Glomerular visceral epithelial cell (primary cell): Measurements from ENCODE around the gene ITIH3.

Experiments used
- DNase-seq: peaks from one replicate; pipeline ENCODE4 v3.0.0-alpha.2; 2016; ENCODE audit errors: extremely low spot score

The ITIH3 gene

DNA sequence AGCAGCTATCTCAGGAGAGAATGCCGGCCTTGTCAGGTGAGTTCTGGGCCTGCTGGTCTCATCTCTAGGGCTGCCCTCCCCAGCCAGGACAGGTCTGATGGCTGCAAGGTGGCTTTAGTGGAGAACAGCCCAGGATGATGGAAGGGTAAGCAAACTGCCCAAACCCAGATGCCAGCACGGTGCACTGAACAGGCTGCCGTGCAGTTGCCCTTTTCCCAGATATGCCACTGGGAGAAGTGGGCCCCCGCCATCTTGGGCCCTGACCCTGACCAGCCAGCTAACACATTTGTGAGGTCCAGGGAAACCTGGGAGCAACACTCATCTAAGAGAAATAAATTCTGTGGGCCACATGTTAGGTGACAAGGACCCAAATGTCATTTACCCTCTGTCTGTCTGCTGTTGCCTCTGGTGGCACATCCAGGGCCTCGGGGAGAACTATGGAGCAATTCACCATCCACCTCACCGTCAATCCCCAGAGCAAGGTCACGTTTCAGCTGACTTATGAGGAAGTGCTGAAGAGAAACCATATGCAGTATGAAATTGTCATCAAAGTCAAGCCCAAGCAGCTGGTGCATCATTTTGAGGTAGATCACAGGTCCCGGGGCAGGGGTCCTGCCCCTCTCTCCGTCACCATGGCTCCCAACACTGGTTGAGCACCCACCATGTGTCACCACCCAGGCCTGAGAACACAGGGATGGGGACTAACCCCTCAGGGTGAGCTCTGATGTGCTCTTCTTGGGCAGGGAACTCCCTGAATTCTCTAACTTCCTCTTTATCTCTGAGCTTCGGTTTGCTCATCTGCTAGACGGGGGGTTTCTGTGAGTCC lies 15.4 kb upstream of the ITIH3 start:
- no peak for DNase-seq

- DNase-seq: no peak
Measured at GRCh38 chr3:52779837-52780585, 14.6 kb upstream of the ITIH3 start.

GRCh38 chr3:52781741-52782140 lies 12.9 kb upstream of the ITIH3 start:
- DNase-seq: no peak

GRCh38 chr3:52782412-52783210 lies 12.0 kb upstream of the ITIH3 start:
- DNase-seq: no peak

DNA sequence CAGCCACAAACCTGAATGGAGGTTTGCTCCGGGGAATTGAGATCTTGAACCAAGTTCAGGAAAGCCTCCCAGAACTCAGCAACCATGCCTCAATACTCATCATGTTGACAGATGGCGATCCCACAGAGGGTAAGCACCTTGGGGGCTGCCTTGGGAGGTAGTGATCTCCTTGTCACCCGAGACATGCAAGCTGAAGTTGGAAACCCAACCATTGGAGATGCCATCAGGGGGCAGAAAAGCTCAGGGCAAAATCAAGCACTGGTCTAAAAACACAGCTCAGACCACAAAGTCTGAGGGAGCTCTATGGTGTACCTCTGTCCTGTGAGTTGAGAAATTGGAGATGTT lies 11.4 kb upstream of the ITIH3 start:
- no peak for DNase-seq

GRCh38 chr3:52784021-52784621 lies 10.5 kb upstream of the ITIH3 start:
- DNase-seq: no peak

- DNase-seq: no peak
Measured at GRCh38 chr3:52784931-52785590, 9.5 kb upstream of the ITIH3 start.

DNA sequence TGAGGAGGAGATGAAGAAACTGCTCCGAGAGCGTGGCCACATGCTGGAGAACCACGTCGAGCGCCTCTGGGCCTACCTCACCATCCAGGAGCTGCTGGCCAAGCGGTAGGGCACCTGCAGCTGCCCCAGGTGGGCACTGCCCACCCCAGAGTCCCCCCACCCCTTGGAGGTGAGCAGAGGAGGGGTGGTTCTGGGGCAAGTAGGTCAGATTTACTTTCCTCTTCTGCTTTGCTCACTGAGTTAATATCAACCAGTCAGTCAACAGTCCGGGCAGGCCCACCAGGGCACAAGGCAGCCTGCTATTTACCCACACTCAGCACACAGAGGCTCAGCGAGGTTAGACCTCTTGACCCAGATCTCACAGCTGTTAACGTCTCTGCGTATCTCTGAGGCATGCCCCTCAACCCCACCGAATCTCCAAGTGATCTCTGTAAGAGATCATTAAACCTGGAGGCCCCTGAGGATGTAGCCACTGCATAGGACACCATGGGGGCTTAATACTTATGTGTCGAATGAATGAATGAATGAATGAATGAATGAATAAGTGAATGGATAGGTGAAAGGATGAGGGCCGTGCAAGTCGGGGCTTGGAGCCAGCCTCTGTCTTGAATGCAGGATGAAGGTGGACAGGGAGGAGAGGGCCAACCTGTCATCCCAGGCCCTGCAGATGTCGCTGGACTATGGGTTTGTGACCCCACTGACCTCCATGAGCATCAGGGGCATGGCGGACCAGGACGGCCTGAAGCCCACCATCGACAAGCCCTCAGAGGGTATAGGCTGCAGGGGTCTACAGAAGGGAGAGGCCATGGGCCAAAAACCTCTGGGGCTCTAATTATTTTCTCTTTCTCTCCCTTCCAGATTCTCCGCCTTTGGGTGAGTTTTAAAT lies 8.0 kb upstream of the ITIH3 start:
- no peak for DNase-seq

DNA sequence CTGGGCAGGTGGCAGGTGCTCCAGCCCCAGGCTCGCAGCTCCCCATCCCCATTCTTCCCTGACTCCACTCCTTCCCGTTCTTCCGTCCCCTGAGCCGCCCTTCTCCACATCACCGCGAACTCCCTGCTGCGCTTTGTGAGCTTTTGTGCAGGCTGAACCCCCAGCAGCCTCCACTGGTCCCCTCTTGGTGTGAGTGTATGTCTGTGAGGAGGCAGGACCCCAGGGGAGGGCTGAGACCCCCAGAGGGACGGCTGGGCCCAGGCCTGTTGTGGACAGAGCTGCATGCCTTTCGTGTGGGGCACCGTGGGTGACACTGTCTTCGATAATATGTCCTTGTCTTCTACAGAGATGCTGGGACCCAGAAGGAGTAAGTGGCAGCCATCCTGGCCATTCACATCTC lies 7.3 kb upstream of the ITIH3 start:
- DNase-seq: no peak

DNA sequence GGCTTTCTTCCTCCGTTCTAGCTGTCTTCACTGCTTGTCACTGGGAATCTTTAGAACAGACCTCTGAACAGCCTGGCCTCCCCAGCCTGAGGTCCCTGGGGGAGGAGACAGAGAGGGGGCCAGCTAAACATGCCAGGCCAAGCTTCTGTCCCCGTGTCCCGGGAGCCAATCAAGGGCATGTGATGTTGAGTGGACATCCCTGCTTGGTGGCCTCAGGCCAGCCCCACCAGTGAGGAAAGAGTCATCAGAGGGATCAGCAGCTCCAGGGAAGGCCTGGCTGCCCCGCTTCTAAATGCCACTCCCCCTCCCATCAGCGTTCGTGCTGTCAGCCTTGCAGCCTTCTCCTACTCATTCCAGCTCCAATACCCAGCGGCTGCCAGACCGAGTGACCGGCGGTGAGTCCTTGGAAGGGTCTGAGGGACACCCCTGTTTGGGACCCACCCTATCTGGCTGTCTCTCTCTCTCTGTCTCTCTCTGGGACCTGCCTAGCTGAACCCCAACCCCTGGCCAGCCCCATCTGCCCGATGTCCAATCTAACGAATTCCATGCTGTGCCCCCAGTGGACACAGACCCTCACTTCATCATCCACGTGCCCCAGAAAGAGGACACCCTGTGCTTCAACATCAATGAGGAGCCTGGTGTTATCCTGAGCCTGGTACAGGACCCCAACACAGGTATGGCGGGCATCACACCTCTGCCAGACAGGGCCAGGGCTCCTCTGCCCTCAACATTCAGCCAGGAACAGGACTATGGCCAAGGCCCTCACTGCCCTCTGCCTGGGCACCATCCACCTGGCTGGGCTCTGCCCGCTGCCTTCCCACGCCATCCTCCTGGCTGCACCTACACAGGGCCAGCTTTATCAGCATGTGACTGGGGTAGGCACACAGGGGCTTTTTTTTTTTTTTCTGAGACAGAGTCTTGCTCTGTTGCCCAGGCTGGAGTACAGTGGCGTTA lies 6.6 kb upstream of the ITIH3 start:
- no peak for DNase-seq

DNA sequence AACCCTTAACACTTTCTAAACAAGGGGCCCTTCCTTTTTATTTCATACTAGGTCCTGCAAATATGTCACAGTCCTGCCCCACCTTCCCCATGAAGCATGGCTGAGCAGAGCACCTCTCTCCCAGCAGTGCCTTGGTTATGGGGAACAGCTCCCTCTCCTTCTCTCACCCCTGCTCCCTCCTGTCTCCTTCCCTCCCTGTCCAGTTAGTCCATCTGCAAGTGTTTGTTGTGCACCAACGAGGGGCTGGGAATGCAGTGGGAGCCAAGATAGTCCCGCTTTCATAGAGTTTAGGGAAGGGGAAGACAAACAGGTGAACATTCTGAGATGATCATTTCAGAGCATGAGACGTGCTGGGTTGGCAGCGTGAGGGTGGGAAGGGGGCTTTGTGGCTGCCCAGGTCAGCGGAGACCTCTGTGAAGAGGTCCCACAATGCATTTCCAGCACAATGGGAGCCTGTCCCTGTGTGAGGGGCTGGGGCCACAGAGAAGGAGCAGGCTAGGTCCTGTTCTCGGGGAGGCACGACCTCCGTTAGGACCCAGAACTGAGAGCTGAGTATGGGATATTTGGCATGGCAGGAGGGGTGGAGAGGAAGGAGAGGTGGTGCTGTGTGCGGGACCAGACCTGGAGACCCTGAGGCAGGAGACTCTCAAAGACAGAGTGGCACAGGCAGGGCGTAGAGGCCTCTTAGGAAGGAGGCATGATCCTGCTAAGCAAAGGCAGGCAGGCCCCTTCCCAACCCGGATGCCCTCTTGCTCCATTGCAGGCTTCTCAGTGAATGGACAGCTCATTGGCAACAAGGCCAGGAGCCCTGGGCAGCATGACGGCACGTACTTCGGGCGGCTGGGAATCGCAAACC lies 5.5 kb upstream of the ITIH3 start:
- no peak for DNase-seq

GRCh38 chr3:52789746-52790040 lies 4.9 kb upstream of the ITIH3 start:
- no peak for DNase-seq

- DNase-seq: no peak
Measured at GRCh38 chr3:52790337-52790736, 4.3 kb upstream of the ITIH3 start.

DNA sequence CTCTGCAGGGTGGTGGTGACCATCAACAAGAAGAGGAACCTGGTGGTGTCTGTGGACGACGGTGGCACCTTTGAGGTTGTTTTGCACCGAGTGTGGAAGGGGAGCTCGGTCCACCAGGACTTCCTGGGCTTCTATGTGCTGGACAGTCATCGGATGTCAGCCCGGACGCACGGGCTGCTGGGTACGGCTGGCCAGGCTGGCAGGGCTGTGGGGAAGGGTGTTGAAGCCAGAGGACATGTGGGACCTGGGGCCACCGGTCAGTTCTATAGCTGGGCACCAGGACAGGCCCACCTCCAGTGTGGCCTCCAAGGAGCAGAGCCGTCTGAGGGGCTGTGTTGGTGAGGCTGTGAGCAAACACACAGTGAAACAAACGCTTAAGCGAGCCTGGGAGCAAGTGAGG lies 3.9 kb upstream of the ITIH3 start:
- DNase-seq: no peak

- no peak for DNase-seq
Measured at GRCh38 chr3:52791366-52791765, 3.2 kb upstream of the ITIH3 start.

GRCh38 chr3:52791928-52792327 lies 2.7 kb upstream of the ITIH3 start:
- no peak for DNase-seq

DNA sequence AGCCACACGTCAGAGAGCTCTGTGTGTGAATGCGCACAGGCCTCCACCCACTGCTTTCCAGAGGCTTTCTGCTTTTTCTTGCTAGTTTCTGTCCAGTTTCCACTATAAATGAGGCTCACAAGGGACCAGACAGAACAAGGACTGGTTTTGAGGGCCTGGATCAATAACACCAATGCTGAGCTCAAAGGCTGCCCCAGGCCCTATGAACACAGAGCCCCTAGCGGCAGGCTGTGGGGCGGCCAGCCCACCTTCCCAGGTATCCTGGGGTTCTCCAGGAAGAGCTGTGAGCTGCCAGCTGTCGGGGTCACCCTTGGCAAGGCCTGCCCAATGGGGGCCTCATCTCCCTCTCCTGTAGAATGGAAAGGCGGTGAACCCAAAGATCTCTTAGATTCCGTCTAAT lies 2.2 kb upstream of the ITIH3 start:
- DNase-seq: no peak

DNA sequence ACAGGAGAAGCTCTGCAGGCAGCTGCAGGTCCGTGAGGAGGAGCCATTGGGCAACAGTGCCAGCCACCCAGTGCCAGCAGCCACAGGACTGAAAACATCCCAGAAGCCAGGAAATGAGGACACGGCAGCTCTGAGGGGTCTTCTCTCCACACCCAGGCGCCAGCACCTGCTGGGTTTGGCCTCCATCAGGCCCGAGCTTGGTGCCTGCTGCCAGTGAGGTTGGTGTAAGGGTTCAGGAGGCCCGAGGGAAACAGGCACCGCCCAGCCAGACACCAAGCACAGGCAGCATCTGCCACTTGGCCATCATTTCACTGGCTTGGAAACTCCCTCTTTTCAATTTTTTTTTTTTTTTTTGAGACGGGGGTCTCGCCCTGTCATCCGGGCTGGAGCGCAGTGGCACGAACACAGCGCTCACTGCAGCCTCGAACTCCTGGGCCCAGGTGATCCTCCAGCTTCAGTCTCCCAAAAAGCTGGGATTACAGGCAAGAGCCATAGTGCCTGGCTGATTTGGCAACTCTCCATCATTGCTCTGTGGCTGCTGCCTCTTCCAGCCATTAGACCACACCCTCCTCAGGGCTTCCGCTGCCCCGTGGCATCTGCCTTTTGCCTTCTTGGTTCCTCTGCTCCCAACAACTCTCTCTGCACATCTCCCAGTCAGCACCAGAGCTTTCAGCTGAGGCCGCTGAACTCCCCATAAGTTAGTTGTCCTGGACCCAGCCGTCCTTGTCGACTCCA lies 1.5 kb upstream of the ITIH3 start:
- DNase-seq: no peak
